WTC11 (cell line): ENCODE results near the gene NEK7.

Source experiments
- IRF2 ChIP-seq: sonication (generic); formaldehyde crosslinking; IDR thresholded peaks from 2 replicates; pipeline ENCODE4 v1.8.0; 2022; ENCODE audit warnings: low read depth, missing genetic modification reagents, borderline replicate concordance
- USF2 ChIP-seq: sonication (generic); formaldehyde crosslinking; IDR thresholded peaks from 2 replicates; pipeline ENCODE4 v1.8.1; 2023; ENCODE audit warnings: mild to moderate bottlenecking, missing genetic modification reagents, moderate library complexity
- ZBTB21 ChIP-seq: sonication (generic); formaldehyde crosslinking; IDR thresholded peaks from 2 replicates; pipeline ENCODE4 v1.8.1; 2023; ENCODE audit warnings: mild to moderate bottlenecking, missing genetic modification reagents, borderline replicate concordance
- TF ChIP-seq, protein P1 (sequence below): fragments of 200-600 bp; IDR thresholded peaks from 2 replicates; pipeline ENCODE4 v1.8.0; 2022; ENCODE audit warnings: antibody characterized with exemption
- TF ChIP-seq, protein P2 (sequence below): sonication (generic); formaldehyde crosslinking; IDR thresholded peaks from 2 replicates; pipeline ENCODE4 v1.8.0; 2022; ENCODE audit warnings: mild to moderate bottlenecking, missing genetic modification reagents

GRCh38 chr1:198265073-198265661 is 108.4 kb downstream of the NEK7 start:
- TF ChIP-seq, protein P1, sequence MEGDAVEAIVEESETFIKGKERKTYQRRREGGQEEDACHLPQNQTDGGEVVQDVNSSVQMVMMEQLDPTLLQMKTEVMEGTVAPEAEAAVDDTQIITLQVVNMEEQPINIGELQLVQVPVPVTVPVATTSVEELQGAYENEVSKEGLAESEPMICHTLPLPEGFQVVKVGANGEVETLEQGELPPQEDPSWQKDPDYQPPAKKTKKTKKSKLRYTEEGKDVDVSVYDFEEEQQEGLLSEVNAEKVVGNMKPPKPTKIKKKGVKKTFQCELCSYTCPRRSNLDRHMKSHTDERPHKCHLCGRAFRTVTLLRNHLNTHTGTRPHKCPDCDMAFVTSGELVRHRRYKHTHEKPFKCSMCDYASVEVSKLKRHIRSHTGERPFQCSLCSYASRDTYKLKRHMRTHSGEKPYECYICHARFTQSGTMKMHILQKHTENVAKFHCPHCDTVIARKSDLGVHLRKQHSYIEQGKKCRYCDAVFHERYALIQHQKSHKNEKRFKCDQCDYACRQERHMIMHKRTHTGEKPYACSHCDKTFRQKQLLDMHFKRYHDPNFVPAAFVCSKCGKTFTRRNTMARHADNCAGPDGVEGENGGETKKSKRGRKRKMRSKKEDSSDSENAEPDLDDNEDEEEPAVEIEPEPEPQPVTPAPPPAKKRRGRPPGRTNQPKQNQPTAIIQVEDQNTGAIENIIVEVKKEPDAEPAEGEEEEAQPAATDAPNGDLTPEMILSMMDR, result no peak
- TF ChIP-seq USF2 (CRISPR knock-in tag) (no peak), IRF2 (CRISPR knock-in tag) (no peak), ZBTB21 (CRISPR knock-in tag) (no peak)
- TF ChIP-seq, protein P2, sequence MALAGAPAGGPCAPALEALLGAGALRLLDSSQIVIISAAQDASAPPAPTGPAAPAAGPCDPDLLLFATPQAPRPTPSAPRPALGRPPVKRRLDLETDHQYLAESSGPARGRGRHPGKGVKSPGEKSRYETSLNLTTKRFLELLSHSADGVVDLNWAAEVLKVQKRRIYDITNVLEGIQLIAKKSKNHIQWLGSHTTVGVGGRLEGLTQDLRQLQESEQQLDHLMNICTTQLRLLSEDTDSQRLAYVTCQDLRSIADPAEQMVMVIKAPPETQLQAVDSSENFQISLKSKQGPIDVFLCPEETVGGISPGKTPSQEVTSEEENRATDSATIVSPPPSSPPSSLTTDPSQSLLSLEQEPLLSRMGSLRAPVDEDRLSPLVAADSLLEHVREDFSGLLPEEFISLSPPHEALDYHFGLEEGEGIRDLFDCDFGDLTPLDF (CRISPR knock-in tag), result no peak
